T-helper 1 cell (primary cell): ENCODE results near the gene C1QTNF9.
"Not testable (repeated sequence)": the region's sequence is repeated elsewhere in the genome, so short reads cannot be mapped to it uniquely, and the experiment has no call there.

ENCODE experiments used
- DNase-seq, 5 donors: peaks; one replicate each; pipeline ENCODE4 v3.0.0-alpha.2; 2012 to 2020
- total RNA-seq, 4 donors: gene quantifications; one replicate each; lab custom pipeline; 2026; lab: John Stamatoyannopoulos, UW

The C1QTNF9 gene, protein sequence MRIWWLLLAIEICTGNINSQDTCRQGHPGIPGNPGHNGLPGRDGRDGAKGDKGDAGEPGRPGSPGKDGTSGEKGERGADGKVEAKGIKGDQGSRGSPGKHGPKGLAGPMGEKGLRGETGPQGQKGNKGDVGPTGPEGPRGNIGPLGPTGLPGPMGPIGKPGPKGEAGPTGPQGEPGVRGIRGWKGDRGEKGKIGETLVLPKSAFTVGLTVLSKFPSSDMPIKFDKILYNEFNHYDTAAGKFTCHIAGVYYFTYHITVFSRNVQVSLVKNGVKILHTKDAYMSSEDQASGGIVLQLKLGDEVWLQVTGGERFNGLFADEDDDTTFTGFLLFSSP
- 0 to 0.15 (median 0.14) reads per million in 4 donors for total RNA-seq

DNA sequence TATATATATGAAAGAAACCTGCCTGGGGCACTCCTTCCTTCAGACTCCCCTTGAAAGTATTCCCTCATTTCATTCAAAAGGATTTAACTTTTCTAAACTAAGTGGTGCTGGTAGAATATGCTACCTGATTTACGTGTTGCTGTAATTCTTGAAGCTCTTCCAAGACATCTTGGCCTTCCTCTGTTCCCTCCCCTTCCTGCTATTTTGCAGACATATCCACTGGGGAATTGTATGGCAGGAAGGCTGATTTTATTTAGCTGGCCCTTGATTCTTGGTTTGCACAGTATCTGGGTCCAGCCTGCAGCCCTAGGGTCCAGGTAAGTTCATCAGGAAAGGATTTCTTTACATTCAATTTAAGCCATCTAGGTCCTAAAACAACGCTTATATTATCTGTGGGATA is at the start of gene C1QTNF9:
Gene C1QTNF9 (plus strand): TSS at position 281 of the 400 bp plus-strand sequence. CDS start 6,424 bp downstream, outside the sequence.
- DNase-seq = not testable (repeated sequence)

DNA sequence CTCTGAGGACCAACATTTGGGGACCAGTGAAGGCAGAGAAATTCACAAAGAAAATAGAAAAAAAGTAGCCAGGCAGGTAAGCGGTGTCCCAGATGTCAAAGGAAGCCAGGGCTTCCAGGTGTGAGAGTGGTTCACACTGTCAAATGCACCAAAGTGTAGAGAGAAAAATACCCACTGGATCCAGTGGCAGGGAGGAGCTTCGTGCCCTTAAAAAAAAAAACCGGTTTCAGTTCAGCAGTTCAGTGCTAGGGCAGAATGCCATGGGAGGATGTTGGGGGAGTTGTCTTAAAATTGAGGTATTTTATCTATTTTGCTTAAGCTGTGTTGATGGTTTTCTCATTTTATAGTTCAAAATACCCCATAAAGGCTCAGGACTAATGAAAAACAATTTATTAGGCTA is 47.8 kb upstream of the C1QTNF9 start:
- peak in 2 of 5 donors; percentile 40 to 46 for DNase-seq

DNA sequence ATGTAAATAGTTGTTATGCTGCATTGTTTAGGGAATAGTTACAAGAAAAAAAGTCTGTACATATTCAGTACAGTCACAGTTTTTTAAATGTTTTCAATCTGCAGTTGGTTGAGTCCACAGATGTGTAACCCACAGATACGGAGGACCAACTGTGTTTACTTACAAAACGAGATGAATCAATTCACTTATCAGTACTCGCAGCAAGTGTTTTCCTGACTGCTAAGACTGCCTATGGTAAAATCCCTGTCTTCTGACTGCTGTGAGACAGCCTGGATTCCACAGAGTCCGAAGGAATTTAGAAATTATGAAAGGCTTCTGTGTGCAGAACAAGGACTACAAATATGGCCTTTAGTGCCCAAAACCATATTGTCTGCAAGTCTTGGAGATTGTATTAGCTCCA is 45.7 kb upstream of the C1QTNF9 start:
- no peak for DNase-seq

DNA sequence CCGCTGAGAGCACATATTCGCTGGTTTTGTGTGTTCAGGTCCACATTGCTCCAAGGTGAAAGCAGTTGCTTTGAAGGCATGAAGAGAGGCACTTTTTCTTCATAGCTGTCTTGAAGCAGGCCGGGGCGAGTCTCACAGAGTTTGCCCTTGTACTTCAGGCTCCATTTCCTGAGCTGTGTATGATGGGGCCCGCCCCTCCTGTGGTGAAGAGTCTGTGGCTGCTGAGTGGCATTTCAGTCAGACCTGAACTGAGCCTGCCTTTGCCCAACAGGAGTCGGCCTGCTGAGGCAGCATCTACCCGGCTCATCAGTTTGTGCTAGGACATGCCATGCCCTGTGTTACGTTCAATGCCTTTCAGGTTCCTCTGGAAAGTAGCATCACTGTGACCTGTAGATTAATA is 44.4 kb upstream of the C1QTNF9 start:
- DNase-seq = peak; percentile 57 to 89 (median 73)

DNA sequence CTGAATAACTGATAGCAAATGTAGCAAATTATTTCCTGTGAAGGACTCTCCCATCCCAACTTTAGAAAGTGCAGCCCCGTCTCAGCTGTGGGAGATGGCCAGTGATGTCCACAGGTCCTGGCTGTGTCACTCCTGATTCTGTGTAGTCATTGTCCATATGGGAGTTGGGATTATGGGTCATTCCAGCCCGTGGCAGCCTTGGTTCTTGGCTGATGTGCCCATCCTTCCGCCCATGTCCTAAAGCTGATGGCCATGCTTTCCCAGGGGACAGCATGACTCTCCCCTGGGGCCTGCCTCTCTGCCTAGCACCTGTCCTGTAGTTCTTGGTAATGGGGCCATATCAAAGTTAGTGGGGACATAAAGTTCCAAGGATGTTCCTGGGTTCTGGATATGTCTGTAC is 43.9 kb upstream of the C1QTNF9 start:
- DNase-seq = no peak

DNA sequence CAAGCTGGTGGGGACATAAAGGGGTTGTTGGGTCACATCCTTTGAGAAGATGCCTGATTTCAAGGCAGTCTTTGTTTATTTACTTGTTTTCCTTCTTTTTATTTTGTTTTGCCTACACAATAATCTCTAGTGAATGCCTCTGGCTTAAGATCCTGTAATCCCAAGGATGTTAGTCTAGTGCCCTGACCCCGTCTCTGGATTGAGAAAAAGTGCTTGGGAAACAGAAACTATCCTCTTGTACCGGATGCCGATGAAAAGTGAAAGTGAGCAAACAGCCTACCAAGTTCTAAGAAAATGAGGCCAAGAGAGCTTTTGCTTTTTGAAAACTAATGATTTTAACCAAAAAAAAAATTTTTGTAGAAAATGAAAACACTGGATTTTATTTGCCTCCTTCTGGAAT is 42.1 kb upstream of the C1QTNF9 start:
- peak in 1 of 5 donors; percentile 73 for DNase-seq

DNA sequence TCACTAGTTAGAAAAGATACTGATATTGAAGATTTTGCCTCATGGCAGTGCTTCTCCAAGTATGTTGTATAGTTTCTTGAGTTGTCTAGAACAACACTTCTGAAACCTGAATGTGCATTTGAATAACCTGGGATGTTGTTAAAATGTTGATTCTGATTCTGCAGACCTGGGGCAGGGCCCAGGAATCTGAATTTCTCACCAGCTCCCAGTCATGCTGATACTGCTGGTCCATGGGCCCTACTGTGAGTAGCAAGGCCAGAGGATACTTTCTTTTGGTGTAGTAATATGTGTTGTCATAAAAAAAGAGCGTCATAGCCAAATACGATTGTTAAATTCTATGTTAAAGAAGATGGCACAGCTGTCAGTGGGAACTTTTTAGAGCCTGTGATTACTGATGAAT is 41.6 kb upstream of the C1QTNF9 start:
- no peak for DNase-seq

DNA sequence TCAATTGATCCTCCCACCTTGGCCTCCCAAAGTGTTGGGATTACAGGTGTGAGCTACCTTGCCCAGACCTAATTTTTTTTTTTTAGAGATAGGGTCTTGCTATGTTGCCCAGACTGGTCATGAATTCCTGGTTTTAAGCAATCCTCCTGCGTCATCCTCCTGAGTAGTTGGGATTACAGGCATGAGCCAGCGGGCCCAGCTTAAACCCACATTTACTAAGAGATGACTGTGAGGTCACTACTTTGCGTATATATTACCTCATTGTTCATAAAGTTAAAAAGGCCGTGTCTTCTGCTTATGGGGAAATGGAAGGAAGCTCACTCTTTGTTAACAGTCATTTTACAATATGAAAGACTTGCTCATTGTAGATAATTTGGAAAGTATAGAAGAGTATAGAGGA is 39.6 kb upstream of the C1QTNF9 start:
- no peak for DNase-seq

DNA sequence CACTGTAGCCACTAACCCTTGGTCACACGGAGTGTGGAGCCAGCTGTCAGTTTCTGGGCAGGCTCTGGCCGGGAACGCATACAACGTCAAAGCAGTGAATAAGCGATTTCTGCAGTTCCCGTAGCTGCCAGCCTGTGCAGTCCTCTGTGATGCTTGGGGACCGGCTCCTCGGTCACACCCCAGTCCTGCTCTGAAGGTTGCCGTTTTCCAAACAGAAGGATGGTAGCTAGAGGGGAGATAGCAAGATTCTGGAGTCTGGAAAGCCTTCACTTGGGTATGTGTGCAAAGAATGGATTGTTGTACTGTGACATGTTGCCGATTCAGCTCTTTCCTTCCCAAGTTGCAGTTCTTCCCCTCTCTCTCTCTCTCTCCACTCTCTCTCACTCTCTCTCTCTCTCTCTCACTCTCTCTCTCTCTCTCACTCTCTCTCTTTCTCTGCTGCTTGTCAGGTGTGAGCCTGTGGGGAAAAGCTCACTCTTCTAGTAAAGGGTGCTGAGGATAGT is 38.7 kb upstream of the C1QTNF9 start:
- DNase-seq = peak; percentile 46 to 74 (median 48)

DNA sequence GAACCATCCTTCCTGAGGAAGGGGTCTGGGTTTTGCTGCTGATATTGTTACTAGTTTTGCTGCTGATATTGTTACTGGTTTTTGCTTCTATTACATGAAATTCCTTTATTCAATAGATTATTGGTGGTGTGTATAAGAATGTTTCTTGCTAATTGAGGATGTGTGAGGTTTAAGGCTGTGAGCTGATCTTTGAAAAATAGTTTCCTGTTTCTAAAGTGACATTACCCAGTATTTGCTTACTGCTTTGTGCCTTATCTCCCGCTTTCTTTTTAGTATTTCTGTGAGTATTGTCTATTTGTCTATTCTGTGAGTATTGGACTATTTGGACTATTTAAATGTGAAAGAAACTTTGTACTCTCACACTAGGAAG is 38.2 kb upstream of the C1QTNF9 start:
- no peak for DNase-seq

DNA sequence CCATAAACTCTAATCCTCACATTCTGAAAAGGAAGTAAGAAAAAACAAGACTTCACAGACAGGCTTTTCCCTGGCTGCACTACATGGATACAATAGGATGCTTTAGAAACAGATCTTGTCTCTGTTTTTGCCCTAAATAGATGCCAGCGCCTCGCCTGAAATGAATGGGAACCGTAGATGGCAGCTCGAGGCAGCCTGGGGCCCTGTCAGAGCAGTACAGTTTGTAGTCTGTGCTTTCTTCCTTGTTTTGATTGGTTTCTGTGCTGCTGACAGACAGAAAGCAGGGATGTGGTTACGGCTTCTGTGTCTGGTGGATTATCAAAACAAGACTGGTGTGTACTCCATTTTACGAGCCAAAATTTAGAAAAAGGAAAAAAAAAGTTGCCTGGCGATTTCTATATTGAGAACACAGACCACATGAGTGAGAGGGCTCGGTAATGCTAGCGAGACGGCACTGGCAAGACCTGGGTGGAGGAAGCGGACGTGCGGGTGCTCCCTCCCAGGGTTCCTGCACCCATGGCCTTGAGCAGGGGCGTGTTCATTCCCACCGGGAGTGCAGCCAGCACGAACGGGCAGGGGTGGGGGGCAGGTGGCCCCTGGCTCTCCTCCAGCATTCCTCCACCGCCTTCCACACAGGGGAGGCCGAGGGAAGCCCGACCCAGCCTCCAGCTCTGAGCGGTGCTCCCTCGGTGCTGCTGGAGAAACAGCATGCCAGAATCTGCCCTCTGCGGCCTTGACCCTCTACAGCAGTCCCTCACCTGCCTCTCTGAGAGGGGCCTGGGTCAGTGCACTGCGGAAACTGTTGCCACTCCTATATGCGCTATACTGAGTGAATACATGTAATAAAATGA is 37.6 kb upstream of the C1QTNF9 start:
- peak; percentile 35 to 86 (median 65) for DNase-seq

DNA sequence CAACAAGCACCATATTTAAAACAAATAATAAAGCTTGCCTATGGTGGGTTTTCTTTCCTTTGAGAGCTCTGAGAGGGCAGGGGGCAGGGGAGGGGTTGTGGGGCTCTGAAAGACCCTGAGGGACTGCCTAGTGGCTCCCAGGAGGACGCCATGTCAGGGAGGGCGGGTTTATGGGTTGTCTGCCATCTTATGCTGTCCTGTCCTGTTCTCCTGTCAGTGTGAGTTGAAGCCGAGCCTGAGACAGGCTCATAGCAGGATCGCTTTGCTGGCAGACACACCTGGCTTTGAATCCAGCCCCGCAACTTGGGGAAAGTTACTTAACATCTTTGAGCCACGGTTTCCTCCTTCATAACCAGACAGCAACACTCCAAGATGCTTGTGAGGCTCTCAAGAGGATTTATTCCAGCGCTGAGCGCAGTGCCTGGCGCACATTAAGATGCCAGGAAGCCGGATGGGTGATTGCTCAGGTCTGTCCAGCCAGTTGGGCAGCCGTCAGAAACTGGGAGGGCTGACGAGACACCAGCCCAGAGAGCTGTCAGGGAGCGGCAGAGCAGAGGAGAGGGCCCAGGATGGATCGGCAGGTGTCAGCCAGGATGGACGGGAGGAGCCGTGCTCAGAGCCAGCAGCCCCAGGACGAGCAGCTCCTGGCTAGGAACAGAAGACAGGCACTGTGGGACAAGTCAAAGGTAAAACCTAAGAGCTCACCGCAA is 36.8 kb upstream of the C1QTNF9 start:
- no peak for DNase-seq

DNA sequence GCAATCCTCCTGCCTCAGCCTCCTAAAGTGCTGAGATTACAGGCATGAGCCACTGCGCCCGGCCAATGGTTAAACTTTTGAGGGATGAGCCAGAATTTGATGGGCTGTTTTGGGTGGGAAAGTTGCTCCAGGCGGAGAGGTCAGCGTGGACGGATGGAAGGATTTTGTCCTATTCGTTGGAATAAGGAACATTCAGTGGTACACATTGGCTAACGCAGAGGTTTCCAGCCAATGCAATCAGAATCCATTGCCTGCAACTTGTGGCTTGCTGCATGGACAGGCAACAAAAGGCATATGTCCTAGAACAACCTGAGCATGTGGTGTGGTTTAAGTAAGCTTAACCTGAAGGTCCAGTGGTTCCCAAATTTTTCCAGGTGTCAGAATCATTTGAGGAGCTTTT is 35.5 kb upstream of the C1QTNF9 start:
- no peak for DNase-seq

DNA sequence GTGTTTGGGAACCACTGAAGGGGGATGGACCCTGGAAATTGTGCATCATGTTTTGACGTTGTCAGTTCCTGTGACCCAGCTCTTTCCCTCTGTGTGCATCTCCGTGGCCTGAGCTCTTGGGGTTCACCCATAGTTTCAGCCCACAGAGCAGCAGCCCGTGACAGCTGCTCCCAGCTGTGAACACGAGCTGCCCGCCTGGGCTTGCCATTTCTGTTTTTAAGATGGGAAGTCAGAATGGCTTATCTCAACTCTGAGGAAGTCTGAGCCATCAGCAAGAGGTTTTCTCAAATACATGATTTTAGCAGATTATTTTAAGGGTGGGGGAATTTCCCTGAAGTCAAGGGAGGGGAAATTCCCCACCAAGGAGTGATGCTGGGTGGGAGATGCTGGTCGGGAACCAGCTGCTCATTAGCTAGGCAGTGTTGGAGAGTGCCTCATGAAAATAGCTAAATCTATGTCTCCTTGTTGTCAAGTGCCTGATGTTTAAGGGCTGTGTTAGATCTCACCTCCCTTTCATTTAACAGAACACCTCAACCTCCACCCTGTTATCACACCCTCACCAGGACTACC is 34.8 kb upstream of the C1QTNF9 start:
- peak; percentile 42 to 54 (median 48) for DNase-seq

DNA sequence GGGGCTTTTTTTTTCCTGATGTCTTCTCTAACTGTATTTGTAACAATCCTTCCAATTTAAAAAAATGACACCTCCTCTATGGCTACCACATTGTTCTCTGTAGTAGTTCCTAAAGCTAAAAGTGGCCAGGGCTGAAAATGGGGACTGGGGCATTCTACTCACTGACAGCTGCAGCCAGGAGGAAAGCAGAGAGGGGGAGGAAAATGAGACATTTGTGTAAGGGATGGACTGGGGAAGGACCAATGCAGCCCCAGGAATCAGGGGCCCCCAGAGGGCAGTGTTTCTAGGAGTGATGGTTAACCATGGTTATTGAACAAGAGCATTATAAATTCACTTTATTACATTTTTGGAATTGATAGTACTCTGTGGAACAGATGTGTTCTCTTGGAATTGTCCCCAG is 34.3 kb upstream of the C1QTNF9 start:
- no peak for DNase-seq

DNA sequence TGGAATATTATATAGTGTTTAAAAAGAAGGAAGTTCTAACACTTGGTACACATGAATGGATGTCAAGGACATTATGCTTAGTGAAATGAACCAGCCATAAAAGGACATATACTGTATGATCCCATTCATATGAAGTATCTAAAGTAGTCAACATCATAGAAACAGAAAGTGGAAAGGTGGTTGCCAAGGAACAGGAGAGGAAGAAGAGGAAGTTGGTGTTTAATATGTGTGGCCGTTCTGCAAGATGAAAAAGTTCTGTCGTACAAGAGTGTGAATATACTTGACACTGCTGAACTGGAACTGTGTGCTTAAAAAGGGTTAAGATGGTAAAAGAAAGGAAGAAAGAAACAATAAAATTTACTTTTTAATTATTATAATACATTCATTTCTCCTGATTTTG is 33.1 kb upstream of the C1QTNF9 start:
- DNase-seq = peak in 1 of 5 donors; percentile 52

DNA sequence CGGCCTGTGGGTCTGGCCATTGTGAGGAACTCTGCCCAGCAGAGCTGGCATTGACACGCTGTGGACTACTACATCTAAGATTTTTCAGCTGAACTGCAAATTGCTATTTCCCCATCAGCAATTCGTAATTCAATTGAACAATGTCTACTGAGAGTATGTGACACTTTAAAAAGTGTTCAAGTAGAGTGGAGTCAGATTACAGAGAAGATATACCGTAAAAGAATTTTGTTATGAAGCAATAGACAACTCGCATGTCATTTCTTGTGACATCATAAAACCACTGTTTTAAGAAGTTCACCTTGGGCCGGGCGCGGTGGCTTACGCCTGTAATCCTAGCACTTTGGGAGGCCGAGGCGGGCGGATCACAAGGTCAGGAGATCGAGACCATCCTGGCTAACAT is 32.5 kb upstream of the C1QTNF9 start:
- DNase-seq = no peak

DNA sequence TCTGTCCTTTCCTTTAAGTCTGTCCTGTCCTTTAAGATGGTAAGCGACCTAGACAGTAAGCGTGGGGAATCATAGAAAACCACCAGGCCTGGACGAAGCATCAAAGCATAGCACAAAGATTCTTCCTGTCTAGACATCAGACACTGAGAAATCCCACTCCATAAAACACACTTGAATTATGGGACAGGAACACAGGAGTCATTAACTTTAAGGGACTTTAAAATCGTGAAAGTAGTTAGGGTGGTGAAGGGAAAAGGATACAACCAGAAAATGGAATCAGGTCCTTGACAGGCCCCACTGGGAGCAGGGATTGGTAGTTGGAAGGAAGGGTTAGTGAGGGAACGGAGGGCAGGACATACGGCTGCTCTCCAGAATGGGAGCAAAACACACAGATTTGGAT is 31.6 kb upstream of the C1QTNF9 start:
- DNase-seq = no peak

DNA sequence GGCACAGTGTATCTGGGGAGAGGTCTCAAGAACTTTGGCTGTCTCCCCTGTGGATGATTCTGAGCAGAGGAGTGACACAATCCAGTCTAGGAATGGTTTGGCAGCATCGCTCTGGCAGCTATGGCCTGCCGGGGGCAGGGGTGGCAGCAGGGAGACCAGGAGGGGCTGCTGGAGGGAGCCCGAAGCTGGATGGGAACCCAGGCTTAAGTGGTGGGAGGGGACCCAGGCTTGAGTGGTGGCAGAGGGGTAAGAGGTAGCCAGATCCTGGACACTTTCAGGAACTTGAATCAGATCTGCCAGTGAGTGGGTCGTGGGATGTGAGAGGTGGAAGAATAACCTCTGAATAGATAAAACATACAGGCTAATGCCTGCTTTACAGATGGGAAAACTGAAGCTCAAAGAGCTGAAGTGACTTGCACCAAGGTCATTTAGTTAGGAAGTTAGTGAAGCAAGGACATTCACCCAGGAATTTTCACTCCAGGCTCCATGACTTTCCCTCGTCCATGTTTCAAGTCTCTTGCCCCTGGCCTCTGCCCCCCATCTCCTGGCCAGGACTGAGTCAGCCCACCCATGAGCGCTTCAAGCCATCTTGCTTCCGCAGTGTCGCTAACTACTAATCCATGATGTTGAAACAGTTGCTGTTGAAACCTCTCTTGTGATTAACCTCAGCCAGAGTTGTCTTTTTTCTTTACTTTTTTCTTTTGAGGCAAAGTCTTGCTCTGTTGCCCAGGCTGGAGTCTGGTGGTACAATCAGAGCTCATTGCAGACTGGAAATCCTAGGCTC is 29.9 kb upstream of the C1QTNF9 start:
- DNase-seq = no peak

DNA sequence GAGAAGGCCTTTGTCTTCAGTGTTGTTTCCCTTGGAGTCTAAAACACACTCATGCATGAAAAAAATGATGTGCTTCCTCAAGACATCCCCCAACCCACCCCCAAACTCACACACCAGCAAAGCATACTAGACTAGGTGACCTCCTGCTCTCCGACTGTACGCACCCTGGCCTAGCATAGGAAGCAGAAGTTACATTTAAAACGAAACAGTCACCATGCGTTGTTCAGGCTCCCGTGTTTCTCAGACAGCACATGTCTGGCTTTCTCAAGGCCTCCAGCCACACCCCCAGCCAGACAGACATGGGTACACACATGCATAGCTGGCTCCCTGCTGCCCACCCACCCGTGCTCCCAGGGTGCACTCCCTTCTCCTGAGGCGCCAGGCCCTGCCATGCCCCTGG is 28.7 kb upstream of the C1QTNF9 start:
- DNase-seq = no peak

DNA sequence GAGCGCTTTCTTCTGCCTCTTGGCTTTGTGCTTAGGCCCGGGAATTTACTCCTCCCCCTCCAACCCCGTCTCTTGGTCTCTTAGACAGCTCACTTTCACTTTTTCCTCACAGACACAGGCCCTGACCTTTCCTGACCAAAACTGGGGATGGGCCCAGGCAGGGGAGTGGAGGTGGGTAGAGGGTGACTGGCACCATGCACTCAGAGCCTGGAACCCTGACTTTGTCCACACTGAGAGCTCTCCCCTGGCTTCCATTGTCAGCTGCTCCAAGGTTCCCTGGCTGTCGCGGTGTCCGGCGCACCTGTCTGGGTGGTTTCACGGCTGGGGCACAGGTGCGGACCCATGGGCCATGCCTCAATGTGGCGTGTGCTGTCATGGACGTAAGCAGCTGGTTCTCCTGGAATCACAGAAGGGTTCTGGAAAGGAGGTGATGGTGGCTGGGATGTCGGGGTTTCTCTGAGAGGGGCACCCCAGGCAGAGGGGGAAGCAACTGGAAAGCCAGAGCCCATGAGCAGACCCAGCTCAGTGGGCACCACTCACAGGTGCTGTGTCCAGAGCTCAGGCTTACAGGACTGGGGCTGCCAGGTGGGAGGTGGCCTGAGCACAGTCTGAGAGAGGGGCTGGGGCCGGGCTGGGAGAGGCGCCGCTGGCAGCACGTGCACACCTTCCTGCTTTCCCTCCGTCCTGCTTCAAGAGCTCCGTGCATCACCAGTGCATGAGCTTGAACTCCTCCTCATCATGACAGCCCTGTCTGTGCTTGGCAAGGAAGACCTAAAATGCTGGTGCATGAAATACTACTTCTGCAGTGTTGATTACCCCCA is 28.0 kb upstream of the C1QTNF9 start:
- no peak for DNase-seq
